H1 (cell line): ENCODE results near the gene GNB1L. TPM values are rescaled to one million over a fixed set of nuclear protein-coding genes. Genes with fewer than 3 reads are reported as not detected.

Experiments used
- CTCF ChIA-PET: fragments of 300-600 bp; sonication (Branson Sonifier 250); formaldehyde crosslinking; loops from one replicate; lab custom pipeline; 2021; ENCODE audit not compliant: partially characterized antibody; lab: Charles Lee
- POLR2A ChIA-PET: fragments of 300-600 bp; sonication (Branson Sonifier 250); formaldehyde crosslinking; loops from one replicate; lab custom pipeline; 2021; ENCODE audit warnings: inconsistent platforms; ENCODE audit not compliant: partially characterized antibody; lab: Charles Lee
- DNase-seq, 2 experiments: peaks; one replicate each; pipeline versions ENCODE4 v3.0.0 to v3.0.0-alpha.2; 2010 to 2022; ENCODE audit warnings: low spot score in 2 of 2, low read depth in 1 of 2, mixed read lengths in 1 of 2
- FAIRE-seq: peaks from 2 replicates; lab custom pipeline; 2011; peaks lifted over from hg19 to GRCh38; lab: Jason Lieb, UNC
- H2AFZ ChIP-seq: 2 replicates; pipeline ENCODE4 v1.8.1; 2012; ENCODE audit warnings: low read length, inconsistent platforms
- H2AK5ac ChIP-seq: 2 replicates; pipeline ENCODE4 v1.6.1; 2013; ENCODE audit warnings: low read depth, low read length
- H2BK120ac ChIP-seq: replicated peaks from 2 replicates; pipeline ENCODE3; 2013; ENCODE audit warnings: low read depth, low read length, inconsistent platforms
- H2BK12ac ChIP-seq: 2 replicates; pipeline ENCODE4 v1.6.1; 2013; ENCODE audit warnings: low read depth, low read length
- H2BK15ac ChIP-seq: 2 replicates; pipeline ENCODE4 v1.6.1; 2013; ENCODE audit warnings: low read length
- H2BK20ac ChIP-seq: 2 replicates; pipeline ENCODE4 v1.6.1; 2013; ENCODE audit warnings: low read length
- H2BK5ac ChIP-seq: 2 replicates; pipeline ENCODE4 v1.6.1; 2013; ENCODE audit warnings: low read depth, low read length
- H3K14ac ChIP-seq: 2 replicates; pipeline ENCODE4 v1.6.1; 2013; ENCODE audit warnings: inconsistent platforms; ENCODE audit not compliant: insufficient read length
- H3K18ac ChIP-seq: 2 replicates; pipeline ENCODE4 v1.6.1; 2013; ENCODE audit warnings: low read length; ENCODE audit errors: extremely low read depth
- H3K23ac ChIP-seq: 2 replicates; pipeline ENCODE4 v1.6.1; 2013; ENCODE audit warnings: inconsistent platforms; ENCODE audit not compliant: insufficient read length
- H3K23me2 ChIP-seq: 2 replicates; pipeline ENCODE4 v1.6.1; 2013; ENCODE audit warnings: low read depth, low read length
- H3K27ac ChIP-seq: 2 replicates; pipeline ENCODE4 v1.6.1; 2011; ENCODE audit warnings: low read depth, low read length, inconsistent platforms
- H3K27me3 ChIP-seq, 4 experiments: replicated peaks in 1 of 4; 1 replicate in 1 of 4; 2 replicates in 3 of 4; pipeline versions ENCODE4 v1.6.1 to v1.8.1; 2011 to 2013; ENCODE audit warnings: low read length in 3 of 4, mild to moderate bottlenecking in 3 of 4, inconsistent platforms in 2 of 4, mixed read lengths in 2 of 4, moderate library complexity in 1 of 4; ENCODE audit not compliant: control insufficient read depth in 3 of 4, insufficient read depth in 3 of 4; ENCODE audit errors: extremely low read depth in 1 of 4
- H3K36me3 ChIP-seq, 4 experiments: 2 replicates each; pipeline versions ENCODE4 v1.6.1 to v1.8.1; 2011 to 2013; ENCODE audit warnings: mild to moderate bottlenecking in 4 of 4, low read length in 3 of 4, moderate library complexity in 2 of 4, control low read depth in 1 of 4, inconsistent platforms in 1 of 4; ENCODE audit not compliant: insufficient read depth in 4 of 4, control insufficient read depth in 2 of 4
- H3K4ac ChIP-seq: replicated peaks from 2 replicates; pipeline ENCODE3; 2013; ENCODE audit warnings: low read length, low read depth, mixed read lengths, inconsistent platforms; ENCODE audit not compliant: insufficient read length
- H3K4me1 ChIP-seq, 4 experiments: replicated peaks in 1 of 4; 1 replicate in 1 of 4; 2 replicates in 3 of 4; pipeline versions ENCODE4 v1.6.1 to v1.8.1; 2011 to 2013; ENCODE audit warnings: low read length in 3 of 4, inconsistent platforms in 2 of 4, mixed read lengths in 1 of 4; ENCODE audit not compliant: insufficient read depth in 4 of 4, control insufficient read depth in 3 of 4
- H3K4me2 ChIP-seq, 2 experiments: 2 replicates each; pipeline versions ENCODE4 v1.6.1 to v1.8.1; 2011 to 2013; ENCODE audit warnings: low read depth in 2 of 2, low read length in 2 of 2, control low read depth in 1 of 2, inconsistent platforms in 1 of 2, mild to moderate bottlenecking in 1 of 2; ENCODE audit not compliant: insufficient read depth in 1 of 2
- H3K4me3 ChIP-seq, 4 experiments: fragments of 200-600, 300-600 bp in 1 of 4; sonication (generic), shearing (Covaris generic), sonication (Bioruptor Twin) in 1 of 4; 2 replicates each; pipeline versions ENCODE4 v1.5.1 to v1.8.1; 2011 to 2016; ENCODE audit warnings: low read length in 4 of 4, low read depth in 3 of 4, control low read depth in 2 of 4, inconsistent platforms in 2 of 4, mild to moderate bottlenecking in 2 of 4, mixed read lengths in 1 of 4, moderate library complexity in 1 of 4; ENCODE audit not compliant: insufficient read depth in 2 of 4; ENCODE audit errors: extremely low read depth in 1 of 4
- H3K56ac ChIP-seq: replicated peaks from 2 replicates; pipeline ENCODE3; 2013; ENCODE audit warnings: low read depth, mild to moderate bottlenecking, mixed read lengths, low read length, inconsistent platforms; ENCODE audit not compliant: insufficient read length
- H3K79me1 ChIP-seq: 2 replicates; pipeline ENCODE4 v1.6.1; 2013; ENCODE audit warnings: low read depth, low read length, control low read depth
- H3K79me2 ChIP-seq, 2 experiments: 2 replicates each; pipeline versions ENCODE4 v1.6.1 to v1.8.1; 2012 to 2013; ENCODE audit warnings: low read length in 2 of 2, mild to moderate bottlenecking in 2 of 2, inconsistent platforms in 1 of 2; ENCODE audit not compliant: insufficient read depth in 2 of 2, control insufficient read depth in 1 of 2
- H3K9ac ChIP-seq, 4 experiments: replicated peaks in 1 of 4; 1 replicate in 1 of 4; 2 replicates in 3 of 4; pipeline versions ENCODE4 v1.6.1 to v1.8.1; 2011 to 2013; ENCODE audit warnings: low read depth in 3 of 4, low read length in 3 of 4, control low read depth in 2 of 4, mild to moderate bottlenecking in 2 of 4, moderate library complexity in 2 of 4, inconsistent platforms in 1 of 4; ENCODE audit errors: extremely low read depth in 1 of 4
- H3K9me3 ChIP-seq, 2 experiments: 2 replicates each; pipeline versions ENCODE4 v1.6.1 to v1.8.1; 2012 to 2013; ENCODE audit warnings: mild to moderate bottlenecking in 2 of 2, moderate library complexity in 2 of 2, control low read depth in 1 of 2, inconsistent platforms in 1 of 2, low read depth in 1 of 2, low read length in 1 of 2, mixed read lengths in 1 of 2; ENCODE audit not compliant: insufficient read depth in 2 of 2
- H4K20me1 ChIP-seq, 2 experiments: replicated peaks in 1 of 2; 2 replicates each; pipeline versions ENCODE3 to v1.8.1; 2011 to 2013; ENCODE audit warnings: inconsistent platforms in 2 of 2, low read length in 2 of 2, mild to moderate bottlenecking in 1 of 2; ENCODE audit not compliant: insufficient read depth in 2 of 2, control insufficient read depth in 1 of 2
- H4K5ac ChIP-seq: 2 replicates; pipeline ENCODE4 v1.6.1; 2013; ENCODE audit warnings: low read length, low read depth, mixed read lengths, inconsistent platforms; ENCODE audit not compliant: insufficient read length
- H4K8ac ChIP-seq: 2 replicates; pipeline ENCODE4 v1.8.0; 2013; ENCODE audit warnings: mild to moderate bottlenecking, moderate library complexity, low read length, inconsistent platforms; ENCODE audit not compliant: insufficient read depth; ENCODE audit errors: extremely low read depth
- H4K91ac ChIP-seq: replicated peaks from 2 replicates; pipeline ENCODE3; 2013; ENCODE audit warnings: low read length, mixed read lengths, inconsistent platforms; ENCODE audit not compliant: insufficient read length
- ATF3 ChIP-seq: IDR thresholded peaks from 2 replicates; pipeline ENCODE4 v1.6.1; 2011; ENCODE audit warnings: low read depth, mild to moderate bottlenecking, low read length; ENCODE audit not compliant: insufficient read depth
- GABPA ChIP-seq: IDR thresholded peaks from 2 replicates; pipeline ENCODE4 v1.6.1; 2011; ENCODE audit warnings: mild to moderate bottlenecking, low read length, moderate library complexity, borderline replicate concordance; ENCODE audit not compliant: insufficient read depth
- KDM4A ChIP-seq: IDR thresholded peaks from one replicate; pipeline ENCODE4 v1.7.1; 2012; ENCODE audit warnings: low read depth, mild to moderate bottlenecking, moderate library complexity, low read length, inconsistent platforms; ENCODE audit not compliant: severe bottlenecking
- KDM5A ChIP-seq: fragments of 200-600 bp; IDR thresholded peaks from 2 replicates; pipeline ENCODE4 v1.7.1; 2012; ENCODE audit warnings: mild to moderate bottlenecking, low read length, inconsistent platforms, mixed read lengths
- NANOG ChIP-seq: IDR thresholded peaks from 2 replicates; pipeline ENCODE4 v1.6.1; 2011; ENCODE audit warnings: low read length, low read depth, mild to moderate bottlenecking, inconsistent platforms; ENCODE audit not compliant: insufficient read depth, poor library complexity, severe bottlenecking
- POLR2AphosphoS5 ChIP-seq: IDR thresholded peaks from 2 replicates; pipeline ENCODE4 v1.6.1; 2011; ENCODE audit warnings: low read depth, low read length
- RXRA ChIP-seq: IDR thresholded peaks from 2 replicates; pipeline ENCODE4 v1.6.1; 2011; ENCODE audit warnings: low read depth, mild to moderate bottlenecking, low read length, moderate library complexity; ENCODE audit not compliant: insufficient read depth
- SP2 ChIP-seq: IDR thresholded peaks from 2 replicates; pipeline ENCODE4 v1.6.1; 2012; ENCODE audit warnings: mild to moderate bottlenecking, low read length, inconsistent platforms
- SRF ChIP-seq: IDR thresholded peaks from 2 replicates; pipeline ENCODE4 v1.6.1; 2011; ENCODE audit warnings: mild to moderate bottlenecking, low read depth, low read length, moderate library complexity
- TAF7 ChIP-seq: optimal IDR thresholded peaks from 2 replicates; pipeline ENCODE3; 2011; ENCODE audit warnings: low read depth, mild to moderate bottlenecking, inconsistent platforms, low read length, moderate library complexity, borderline replicate concordance
- TCF12 ChIP-seq: IDR thresholded peaks from 2 replicates; pipeline ENCODE4 v1.6.1; 2011; ENCODE audit warnings: low read depth, mild to moderate bottlenecking, low read length
- WGBS, 2 experiments: shearing (Covaris generic) in 1 of 2; methylation state at CpG; one replicate each; pipeline versions ENCODE4 v1.1.6 to v1.1.7; 2013 to 2015; ENCODE audit warnings: low lambda C conversion rate in 2 of 2, mixed read lengths in 2 of 2, inconsistent platforms in 1 of 2, low coverage in 1 of 2, missing lambda C conversion rate in 1 of 2; ENCODE audit not compliant: insufficient replicate concordance in 2 of 2, insufficient coverage in 1 of 2, insufficient read length in 1 of 2; ENCODE audit errors: extremely low coverage in 1 of 2, missing lambda C conversion rate in 1 of 2; 5-methylcytosine and 5-hydroxymethylcytosine counted together
- polyA plus RNA-seq, 7 experiments: library from polyadenylated mRNA; depleted of rRNA in 3 of 7; stranded (reverse) in 5 of 7; unstranded in 2 of 7; fragments of >200 nt in 5 of 7; fragments of 200-250 nt in 2 of 7; gene quantifications; 1 replicate in 5 of 7; 2 replicates in 1 of 7; 4 replicates in 1 of 7; pipeline versions ENCODE4 v1.2.1 to v1.2.3, GENCODE V29; 2011 to 2013; ENCODE audit warnings: missing spikeins in 2 of 7, mixed read lengths in 2 of 7
- total RNA-seq: library from RNA; stranded (reverse); fragmentation: NEBNext Ultra II Directional; extraction: Animal tissue kit (Norgen Biotek cat#: 25700); gene quantifications from 2 replicates; pipeline ENCODE4 v1.2.1, GENCODE V29; 2021

Gene GNB1L
- total and polyA plus RNA-seq, 2 of the 8 experiments (the other 6 are each of a cell fraction or from before 2014, with no cell fraction given) = 14.0 to 15.6 TPM

- Histone ChIP-seq H4K8ac (no peak overlapping the region), H3K36me3 (no peaks in the 10 kb centered on the region), H3K4ac (no peak overlapping the region), H3K79me1 (0 out of 2 replicates have a peak, but pooled peaks cover 2% of the 10 kb centered on the region), H3K23ac (no peak overlapping the region), H3K79me2 (no peaks in the 10 kb centered on the region), H3K27me3 (no peaks in the 10 kb centered on the region), H4K5ac (no peak overlapping the region), H2BK12ac (0 out of 2 replicates have a peak overlapping the region, but pooled peaks have one; percentile 17), H2BK15ac (no peak overlapping the region), H3K18ac (no peak overlapping the region), H3K56ac (no peak overlapping the region), H4K20me1 (peaks cover 0 to 3% of the 10 kb centered on the region in 2 experiments), H3K27ac (no peak overlapping the region), H2BK20ac (no peak overlapping the region), H2BK5ac (no peak overlapping the region), H2BK120ac (no peak overlapping the region), H3K4me1 (no peaks in the 10 kb centered on the region; a peak in 1 of 7 replicates), H3K4me2 (no peak overlapping the region), H3K23me2 (no peaks in the 10 kb centered on the region), H3K4me3 (no peak overlapping the region), H3K9ac (no peak overlapping the region), H4K91ac (no peak overlapping the region), H3K9me3 (no peaks in the 10 kb centered on the region), H3K14ac (no peak overlapping the region), H2AK5ac (no peak overlapping the region), H2AFZ (no peak overlapping the region)
- FAIRE-seq (no peak), DNase-seq (no peak)
- 91% methylated on average over 35 of the region's 35 CpGs; no CpG with 5 or more reads in 1 of the 2 experiments for WGBS, 2 experiments
- CTCF ChIA-PET = interaction anchor here (0.6 to 5.1 kb wide), 24 partner anchors 8 to 213 kb away, joined by 3 to 31 read pairs (median 4); no protein-coding TSS in a partner anchor
- POLR2A ChIA-PET = no interaction called here
- TF ChIP-seq SP2 (no peak), TAF7 (no peak), SRF (no peak), KDM5A (no peak), GABPA (no peak), RXRA (no peak), ATF3 (no peak), TCF12 (no peak), KDM4A (no peak), NANOG (no peak), POLR2AphosphoS5 (no peak)
Observed at GRCh38 chr22:19799322-19800190, 55.1 kb downstream of the GNB1L start.
